ENCODE measurements around the gene RBPMS2. TPM values are rescaled to one million over a fixed set of nuclear protein-coding genes. Genes with fewer than 3 reads are reported as not detected.

Gene RBPMS2
- total RNA-seq, 1 donor from 2014 or later = not detected

- Histone ChIP-seq H3K36me3 (peaks cover 29 to 47% of the 10 kb centered on the region in 2 donors), H3K9me3 (no peaks in the 10 kb centered on the region), H3K4me3 (no peak overlapping the region), H3K27me3 (no peaks in the 10 kb centered on the region), H3K27ac (peak overlapping the region; percentile 58 to 66), H3K4me1 (peaks cover 11 to 33% of the 10 kb centered on the region in 2 donors)
- intact Hi-C loops (cut with DNase I) = no loop called here
- DNase-seq (ENCODE audit: low spot score in 2 of 2) = no peak
- no peak for TF ChIP-seq CTCF (IDR thresholded peaks at IDR 0.05)
These were observed 83.4 kb downstream of the RBPMS2 start for GRCh38 chr15:64691896-64692565.

- intact Hi-C loops (cut with DNase I) = no loop called here
- TF ChIP-seq CTCF (IDR thresholded peaks at IDR 0.05) = no peak
- Histone ChIP-seq H3K9me3 (no peaks in the 10 kb centered on the region), H3K4me1 (peaks cover 11 to 33% of the 10 kb centered on the region in 2 donors), H3K27ac (peak overlapping the region; percentile 16 to 44), H3K4me3 (no peak overlapping the region), H3K36me3 (peaks cover 32 to 55% of the 10 kb centered on the region in 2 donors), H3K27me3 (no peaks in the 10 kb centered on the region)
- DNase-seq (ENCODE audit: low spot score in 2 of 2) = no peak
These were observed 84.7 kb downstream of the RBPMS2 start for GRCh38 chr15:64690578-64691296.

GRCh38 chr15:64690008-64690407 is 85.4 kb downstream of the RBPMS2 start:
- Histone ChIP-seq H3K27me3 (no peaks in the 10 kb centered on the region), H3K36me3 (peaks cover 32 to 61% of the 10 kb centered on the region in 2 donors), H3K9me3 (no peaks in the 10 kb centered on the region), H3K4me3 (no peak overlapping the region), H3K27ac (peak overlapping the region; percentile 16 to 44), H3K4me1 (peaks cover 11 to 33% of the 10 kb centered on the region in 2 donors)
- no peak for TF ChIP-seq CTCF (IDR thresholded peaks at IDR 0.05)
- DNase-seq (ENCODE audit: low spot score in 2 of 2) = no peak
- intact Hi-C loops (cut with DNase I) = no loop called here

Other genes starting within 250 kb of the RBPMS2 start
- not detected for gene PIF1, start 50.1 kb upstream of the RBPMS2 start, total RNA-seq
- 41.4 TPM for gene PLEKHO2, start 66.3 kb upstream of the RBPMS2 start, total RNA-seq
- gene ANKDD1A, start 136.3 kb upstream of the RBPMS2 start, total RNA-seq = 28.6 TPM
- 41.5 TPM for gene SPG21, start 214.3 kb upstream of the RBPMS2 start, total RNA-seq

Data from ascending aorta (tissue), 2 donors.